ENCODE data around the gene CCDC78.

DNA sequence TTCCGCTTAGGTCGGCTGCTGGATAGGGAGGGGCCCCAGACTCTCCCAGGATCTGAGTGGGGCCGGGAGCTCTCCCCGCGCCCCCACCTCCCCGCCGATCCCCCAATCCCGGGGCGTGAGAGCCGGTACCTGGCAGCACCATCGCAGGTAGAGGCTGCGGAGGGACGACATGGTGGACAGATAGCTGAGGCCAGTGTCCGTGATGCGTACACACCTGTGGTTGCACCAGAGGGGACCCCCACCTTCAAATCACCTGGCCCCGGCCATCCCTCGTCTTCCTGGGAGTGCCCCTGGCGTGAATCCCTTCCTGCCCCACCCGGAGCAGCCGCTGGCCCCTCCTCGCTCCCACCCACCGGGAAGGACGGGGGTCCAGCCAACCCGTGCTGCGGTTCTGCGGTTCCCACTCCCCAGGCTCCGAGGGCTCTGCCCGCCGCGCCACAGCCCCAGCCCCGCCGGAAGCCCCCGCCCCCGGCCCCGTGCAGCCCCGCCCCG lies 31.3 kb downstream of the CCDC78 start:
- TF ChIP-seq, protein P1, sequence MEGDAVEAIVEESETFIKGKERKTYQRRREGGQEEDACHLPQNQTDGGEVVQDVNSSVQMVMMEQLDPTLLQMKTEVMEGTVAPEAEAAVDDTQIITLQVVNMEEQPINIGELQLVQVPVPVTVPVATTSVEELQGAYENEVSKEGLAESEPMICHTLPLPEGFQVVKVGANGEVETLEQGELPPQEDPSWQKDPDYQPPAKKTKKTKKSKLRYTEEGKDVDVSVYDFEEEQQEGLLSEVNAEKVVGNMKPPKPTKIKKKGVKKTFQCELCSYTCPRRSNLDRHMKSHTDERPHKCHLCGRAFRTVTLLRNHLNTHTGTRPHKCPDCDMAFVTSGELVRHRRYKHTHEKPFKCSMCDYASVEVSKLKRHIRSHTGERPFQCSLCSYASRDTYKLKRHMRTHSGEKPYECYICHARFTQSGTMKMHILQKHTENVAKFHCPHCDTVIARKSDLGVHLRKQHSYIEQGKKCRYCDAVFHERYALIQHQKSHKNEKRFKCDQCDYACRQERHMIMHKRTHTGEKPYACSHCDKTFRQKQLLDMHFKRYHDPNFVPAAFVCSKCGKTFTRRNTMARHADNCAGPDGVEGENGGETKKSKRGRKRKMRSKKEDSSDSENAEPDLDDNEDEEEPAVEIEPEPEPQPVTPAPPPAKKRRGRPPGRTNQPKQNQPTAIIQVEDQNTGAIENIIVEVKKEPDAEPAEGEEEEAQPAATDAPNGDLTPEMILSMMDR (conservative IDR thresholded peaks at IDR 0.05; ENCODE audit: low read depth in 2 of 2): no peak
- TF ChIP-seq CREB1 (CRISPR knock-in tag; IDR thresholded peaks at IDR 0.05; ENCODE audit: low read depth) (no peak), EZH2 (IDR thresholded peaks at IDR 0.05; ENCODE audit: low read depth, unreplicated experiment) (no peak), POLR2AphosphoS5 (IDR thresholded peaks at IDR 0.05; ENCODE audit: low read depth) (no peak)
- TF ChIP-seq, protein P2, sequence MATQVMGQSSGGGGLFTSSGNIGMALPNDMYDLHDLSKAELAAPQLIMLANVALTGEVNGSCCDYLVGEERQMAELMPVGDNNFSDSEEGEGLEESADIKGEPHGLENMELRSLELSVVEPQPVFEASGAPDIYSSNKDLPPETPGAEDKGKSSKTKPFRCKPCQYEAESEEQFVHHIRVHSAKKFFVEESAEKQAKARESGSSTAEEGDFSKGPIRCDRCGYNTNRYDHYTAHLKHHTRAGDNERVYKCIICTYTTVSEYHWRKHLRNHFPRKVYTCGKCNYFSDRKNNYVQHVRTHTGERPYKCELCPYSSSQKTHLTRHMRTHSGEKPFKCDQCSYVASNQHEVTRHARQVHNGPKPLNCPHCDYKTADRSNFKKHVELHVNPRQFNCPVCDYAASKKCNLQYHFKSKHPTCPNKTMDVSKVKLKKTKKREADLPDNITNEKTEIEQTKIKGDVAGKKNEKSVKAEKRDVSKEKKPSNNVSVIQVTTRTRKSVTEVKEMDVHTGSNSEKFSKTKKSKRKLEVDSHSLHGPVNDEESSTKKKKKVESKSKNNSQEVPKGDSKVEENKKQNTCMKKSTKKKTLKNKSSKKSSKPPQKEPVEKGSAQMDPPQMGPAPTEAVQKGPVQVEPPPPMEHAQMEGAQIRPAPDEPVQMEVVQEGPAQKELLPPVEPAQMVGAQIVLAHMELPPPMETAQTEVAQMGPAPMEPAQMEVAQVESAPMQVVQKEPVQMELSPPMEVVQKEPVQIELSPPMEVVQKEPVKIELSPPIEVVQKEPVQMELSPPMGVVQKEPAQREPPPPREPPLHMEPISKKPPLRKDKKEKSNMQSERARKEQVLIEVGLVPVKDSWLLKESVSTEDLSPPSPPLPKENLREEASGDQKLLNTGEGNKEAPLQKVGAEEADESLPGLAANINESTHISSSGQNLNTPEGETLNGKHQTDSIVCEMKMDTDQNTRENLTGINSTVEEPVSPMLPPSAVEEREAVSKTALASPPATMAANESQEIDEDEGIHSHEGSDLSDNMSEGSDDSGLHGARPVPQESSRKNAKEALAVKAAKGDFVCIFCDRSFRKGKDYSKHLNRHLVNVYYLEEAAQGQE (IDR thresholded peaks at IDR 0.05; ENCODE audit: unreplicated experiment): no peak
- TF ChIP-seq, protein P3, sequence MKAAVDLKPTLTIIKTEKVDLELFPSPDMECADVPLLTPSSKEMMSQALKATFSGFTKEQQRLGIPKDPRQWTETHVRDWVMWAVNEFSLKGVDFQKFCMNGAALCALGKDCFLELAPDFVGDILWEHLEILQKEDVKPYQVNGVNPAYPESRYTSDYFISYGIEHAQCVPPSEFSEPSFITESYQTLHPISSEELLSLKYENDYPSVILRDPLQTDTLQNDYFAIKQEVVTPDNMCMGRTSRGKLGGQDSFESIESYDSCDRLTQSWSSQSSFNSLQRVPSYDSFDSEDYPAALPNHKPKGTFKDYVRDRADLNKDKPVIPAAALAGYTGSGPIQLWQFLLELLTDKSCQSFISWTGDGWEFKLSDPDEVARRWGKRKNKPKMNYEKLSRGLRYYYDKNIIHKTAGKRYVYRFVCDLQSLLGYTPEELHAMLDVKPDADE (IDR thresholded peaks at IDR 0.05): no peak
- TF ChIP-seq, protein P4, sequence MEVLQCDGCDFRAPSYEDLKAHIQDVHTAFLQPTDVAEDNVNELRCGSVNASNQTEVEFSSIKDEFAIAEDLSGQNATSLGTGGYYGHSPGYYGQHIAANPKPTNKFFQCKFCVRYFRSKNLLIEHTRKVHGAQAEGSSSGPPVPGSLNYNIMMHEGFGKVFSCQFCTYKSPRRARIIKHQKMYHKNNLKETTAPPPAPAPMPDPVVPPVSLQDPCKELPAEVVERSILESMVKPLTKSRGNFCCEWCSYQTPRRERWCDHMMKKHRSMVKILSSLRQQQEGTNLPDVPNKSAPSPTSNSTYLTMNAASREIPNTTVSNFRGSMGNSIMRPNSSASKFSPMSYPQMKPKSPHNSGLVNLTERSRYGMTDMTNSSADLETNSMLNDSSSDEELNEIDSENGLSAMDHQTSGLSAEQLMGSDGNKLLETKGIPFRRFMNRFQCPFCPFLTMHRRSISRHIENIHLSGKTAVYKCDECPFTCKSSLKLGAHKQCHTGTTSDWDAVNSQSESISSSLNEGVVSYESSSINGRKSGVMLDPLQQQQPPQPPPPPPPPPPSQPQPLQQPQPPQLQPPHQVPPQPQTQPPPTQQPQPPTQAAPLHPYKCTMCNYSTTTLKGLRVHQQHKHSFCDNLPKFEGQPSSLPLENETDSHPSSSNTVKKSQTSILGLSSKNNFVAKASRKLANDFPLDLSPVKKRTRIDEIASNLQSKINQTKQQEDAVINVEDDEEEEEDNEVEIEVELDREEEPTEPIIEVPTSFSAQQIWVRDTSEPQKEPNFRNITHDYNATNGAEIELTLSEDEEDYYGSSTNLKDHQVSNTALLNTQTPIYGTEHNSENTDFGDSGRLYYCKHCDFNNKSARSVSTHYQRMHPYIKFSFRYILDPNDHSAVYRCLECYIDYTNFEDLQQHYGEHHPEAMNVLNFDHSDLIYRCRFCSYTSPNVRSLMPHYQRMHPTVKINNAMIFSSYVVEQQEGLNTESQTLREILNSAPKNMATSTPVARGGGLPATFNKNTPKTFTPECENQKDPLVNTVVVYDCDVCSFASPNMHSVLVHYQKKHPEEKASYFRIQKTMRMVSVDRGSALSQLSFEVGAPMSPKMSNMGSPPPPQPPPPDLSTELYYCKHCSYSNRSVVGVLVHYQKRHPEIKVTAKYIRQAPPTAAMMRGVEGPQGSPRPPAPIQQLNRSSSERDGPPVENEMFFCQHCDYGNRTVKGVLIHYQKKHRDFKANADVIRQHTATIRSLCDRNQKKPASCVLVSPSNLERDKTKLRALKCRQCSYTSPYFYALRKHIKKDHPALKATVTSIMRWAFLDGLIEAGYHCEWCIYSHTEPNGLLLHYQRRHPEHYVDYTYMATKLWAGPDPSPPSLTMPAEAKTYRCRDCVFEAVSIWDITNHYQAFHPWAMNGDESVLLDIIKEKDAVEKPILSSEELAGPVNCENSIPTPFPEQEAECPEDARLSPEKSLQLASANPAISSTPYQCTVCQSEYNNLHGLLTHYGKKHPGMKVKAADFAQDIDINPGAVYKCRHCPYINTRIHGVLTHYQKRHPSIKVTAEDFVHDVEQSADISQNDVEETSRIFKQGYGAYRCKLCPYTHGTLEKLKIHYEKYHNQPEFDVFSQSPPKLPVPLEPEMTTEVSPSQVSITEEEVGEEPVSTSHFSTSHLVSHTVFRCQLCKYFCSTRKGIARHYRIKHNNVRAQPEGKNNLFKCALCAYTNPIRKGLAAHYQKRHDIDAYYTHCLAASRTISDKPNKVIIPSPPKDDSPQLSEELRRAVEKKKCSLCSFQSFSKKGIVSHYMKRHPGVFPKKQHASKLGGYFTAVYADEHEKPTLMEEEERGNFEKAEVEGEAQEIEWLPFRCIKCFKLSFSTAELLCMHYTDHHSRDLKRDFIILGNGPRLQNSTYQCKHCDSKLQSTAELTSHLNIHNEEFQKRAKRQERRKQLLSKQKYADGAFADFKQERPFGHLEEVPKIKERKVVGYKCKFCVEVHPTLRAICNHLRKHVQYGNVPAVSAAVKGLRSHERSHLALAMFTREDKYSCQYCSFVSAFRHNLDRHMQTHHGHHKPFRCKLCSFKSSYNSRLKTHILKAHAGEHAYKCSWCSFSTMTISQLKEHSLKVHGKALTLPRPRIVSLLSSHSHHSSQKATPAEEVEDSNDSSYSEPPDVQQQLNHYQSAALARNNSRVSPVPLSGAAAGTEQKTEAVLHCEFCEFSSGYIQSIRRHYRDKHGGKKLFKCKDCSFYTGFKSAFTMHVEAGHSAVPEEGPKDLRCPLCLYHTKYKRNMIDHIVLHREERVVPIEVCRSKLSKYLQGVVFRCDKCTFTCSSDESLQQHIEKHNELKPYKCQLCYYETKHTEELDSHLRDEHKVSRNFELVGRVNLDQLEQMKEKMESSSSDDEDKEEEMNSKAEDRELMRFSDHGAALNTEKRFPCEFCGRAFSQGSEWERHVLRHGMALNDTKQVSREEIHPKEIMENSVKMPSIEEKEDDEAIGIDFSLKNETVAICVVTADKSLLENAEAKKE (CRISPR knock-in tag; IDR thresholded peaks at IDR 0.05): no peak

Measured in GM23338 (cell line).